A673 (cell line): Measurements from ENCODE around the gene CDK4. TPM values are rescaled to one million over a fixed set of nuclear protein-coding genes. Genes with fewer than 3 reads are reported as not detected.
A peak's percentile ranks its signal among the peaks of the same experiment; 100 is the strongest.

ENCODE experiments used
- BruUV-seq: library from RNA; stranded (reverse); fragments of 400-500 nt; replicated peaks from 2 replicates; lab custom pipeline; 2021; lab: Mats Ljungman, UMichigan
- CTCF ChIA-PET: fragments of 300-600 bp; sonication (Branson Sonifier 250); formaldehyde crosslinking; loops from one replicate; lab custom pipeline; 2022; ENCODE audit warnings: antibody characterized with exemption; lab: Charles Lee
- POLR2A ChIA-PET: fragments of 300-600 bp; sonication (Branson Sonifier 250); formaldehyde crosslinking; loops from one replicate; lab custom pipeline; 2022; ENCODE audit warnings: antibody characterized with exemption; ENCODE audit not compliant: low non-redundant PET; lab: Charles Lee
- DNase-seq: peaks from one replicate; pipeline ENCODE4 v3.0.0-alpha.2; 2015; ENCODE audit warnings: low spot score
- H3K27ac ChIP-seq: fragments of 200-600 bp; sonication (generic); 2 replicates; pipeline ENCODE4 v1.5.1; 2016; ENCODE audit warnings: mixed run types, low read depth, mild to moderate bottlenecking, mixed read lengths, antibody characterized with exemption, low read length; ENCODE audit not compliant: poor library complexity, severe bottlenecking
- H3K27me3 ChIP-seq: fragments of 200-600 bp; sonication (generic); replicated peaks from 2 replicates; pipeline ENCODE4 v1.6.1; 2017; ENCODE audit warnings: mixed run types, low read depth, mild to moderate bottlenecking, mixed read lengths, antibody characterized with exemption, low read length; ENCODE audit not compliant: insufficient read depth, poor library complexity
- H3K36me3 ChIP-seq: fragments of 200-600 bp; sonication (generic); 2 replicates; pipeline ENCODE4 v1.6.1; 2016; ENCODE audit warnings: mixed run types, mild to moderate bottlenecking, mixed read lengths, antibody characterized with exemption, low read length; ENCODE audit not compliant: insufficient read depth, poor library complexity, severe bottlenecking
- H3K4me1 ChIP-seq: fragments of 200-600 bp; sonication (generic); 2 replicates; pipeline ENCODE4 v1.6.1; 2017; ENCODE audit warnings: mixed run types, mild to moderate bottlenecking, mixed read lengths, antibody characterized with exemption, low read length; ENCODE audit not compliant: insufficient read depth, poor library complexity, severe bottlenecking
- H3K4me3 ChIP-seq: fragments of 200-600 bp; sonication (generic); 2 replicates; pipeline ENCODE4 v1.5.1; 2016; ENCODE audit warnings: low read depth, mixed run types, mild to moderate bottlenecking, mixed read lengths, low read length; ENCODE audit not compliant: poor library complexity, severe bottlenecking
- H3K9me3 ChIP-seq: fragments of 200-600 bp; sonication (generic); 2 replicates; pipeline ENCODE4 v1.6.1; 2016; ENCODE audit warnings: mixed run types, low read depth, mild to moderate bottlenecking, mixed read lengths, antibody characterized with exemption, low read length; ENCODE audit not compliant: poor library complexity, severe bottlenecking
- EZH2 ChIP-seq: fragments of 200-600 bp; sonication (generic); IDR thresholded peaks from 2 replicates; pipeline ENCODE4 v1.6.1; 2017; ENCODE audit warnings: borderline replicate concordance, low read depth, mild to moderate bottlenecking, mixed read lengths, antibody characterized with exemption, low read length; ENCODE audit not compliant: poor library complexity, severe bottlenecking
- intact Hi-C: fragments of 100-400 bp; cut with micrococcal nuclease; formaldehyde crosslinking; loops from one replicate; pipeline ENCODE4 v1.10.0; 2022; ENCODE audit not compliant: unreplicated experiment
- total RNA-seq: library from RNA; stranded (reverse); gene quantifications from 2 replicates; pipeline ENCODE4 v1.2.3, GENCODE V29; 2021
- TF ChIP-seq, protein P1 (sequence below): fragments of 300-800, 200-600 bp; sonication (generic); conservative IDR thresholded peaks from 2 replicates; pipeline ENCODE4 v1.5.1; 2017; ENCODE audit warnings: low read depth, mild to moderate bottlenecking, antibody characterized with exemption, low read length, moderate library complexity, mixed read lengths

The CDK4 gene
- total RNA-seq, 1 experiment from 2014 or later = 247 TPM

DNA sequence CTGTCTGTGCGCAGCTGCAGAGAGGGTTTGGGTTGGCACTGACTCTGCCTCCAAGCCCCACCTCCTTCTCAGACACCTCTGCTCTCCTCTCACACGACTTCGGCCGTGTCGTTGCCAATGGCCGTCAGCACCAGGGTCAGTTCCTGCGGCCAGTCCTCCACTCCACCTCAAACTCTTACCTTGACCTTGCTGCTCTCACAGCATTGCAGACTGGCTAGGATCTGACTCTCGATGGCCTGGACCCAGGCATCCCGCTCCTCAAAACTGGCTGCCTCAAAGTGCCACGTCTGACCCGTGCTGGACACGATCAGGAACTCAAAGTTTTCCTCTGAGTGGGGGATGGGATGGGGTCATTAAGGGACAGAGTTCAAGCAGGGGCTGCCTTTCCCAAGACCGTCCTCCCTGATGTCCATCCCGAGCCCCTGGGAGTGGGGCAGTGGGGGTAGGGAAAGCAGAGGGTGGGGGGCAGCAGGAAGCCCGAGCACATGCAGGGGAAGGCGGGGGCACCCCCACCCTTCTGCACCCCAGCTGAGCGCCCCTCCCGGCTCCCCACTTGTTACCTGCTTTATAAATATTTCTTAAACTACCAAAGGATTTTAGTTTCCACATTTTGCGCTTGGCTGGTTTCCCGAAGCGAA lies 24.2 kb downstream of the CDK4 start:
- CTCF ChIA-PET = interaction anchor here (2.4 kb wide), 1 partner anchor 8 kb away, joined by 17 read pairs; no protein-coding TSS in a partner anchor
- BruUV-seq = no TSS peak
- no peak for DNase-seq

GRCh38 chr12:57726884-57727757 lies 25.0 kb downstream of the CDK4 start:
- POLR2A ChIA-PET = no interaction called here
- intact Hi-C loops = loop anchor here (5.0 kb wide), 1 partner anchor 145 kb away; no protein-coding TSS in a partner anchor
- H3K27ac ChIP-seq = peak overlapping the region; percentile 90
- H3K9me3 ChIP-seq = no peaks in the 10 kb centered on the region
- CTCF ChIA-PET = interaction anchor here (0.6 to 2.4 kb wide), 5 partner anchors 9 to 329 kb away, joined by 3 to 17 read pairs (median 4); partner anchors contain the start of gene TSPAN31
- H3K4me3 ChIP-seq = peak overlapping the region; percentile 82
- H3K4me1 ChIP-seq = peaks cover 7% of the 10 kb centered on the region
- peak; percentile 83 for DNase-seq
- no peaks in the 10 kb centered on the region for H3K36me3 ChIP-seq
- TF ChIP-seq, protein P1, sequence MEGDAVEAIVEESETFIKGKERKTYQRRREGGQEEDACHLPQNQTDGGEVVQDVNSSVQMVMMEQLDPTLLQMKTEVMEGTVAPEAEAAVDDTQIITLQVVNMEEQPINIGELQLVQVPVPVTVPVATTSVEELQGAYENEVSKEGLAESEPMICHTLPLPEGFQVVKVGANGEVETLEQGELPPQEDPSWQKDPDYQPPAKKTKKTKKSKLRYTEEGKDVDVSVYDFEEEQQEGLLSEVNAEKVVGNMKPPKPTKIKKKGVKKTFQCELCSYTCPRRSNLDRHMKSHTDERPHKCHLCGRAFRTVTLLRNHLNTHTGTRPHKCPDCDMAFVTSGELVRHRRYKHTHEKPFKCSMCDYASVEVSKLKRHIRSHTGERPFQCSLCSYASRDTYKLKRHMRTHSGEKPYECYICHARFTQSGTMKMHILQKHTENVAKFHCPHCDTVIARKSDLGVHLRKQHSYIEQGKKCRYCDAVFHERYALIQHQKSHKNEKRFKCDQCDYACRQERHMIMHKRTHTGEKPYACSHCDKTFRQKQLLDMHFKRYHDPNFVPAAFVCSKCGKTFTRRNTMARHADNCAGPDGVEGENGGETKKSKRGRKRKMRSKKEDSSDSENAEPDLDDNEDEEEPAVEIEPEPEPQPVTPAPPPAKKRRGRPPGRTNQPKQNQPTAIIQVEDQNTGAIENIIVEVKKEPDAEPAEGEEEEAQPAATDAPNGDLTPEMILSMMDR = peak; percentile 49
- no peak for TF ChIP-seq EZH2
- BruUV-seq = TSS peak; percentile 80
- no peaks in the 10 kb centered on the region for H3K27me3 ChIP-seq

More for the DNA sequence above, 24.2 kb downstream of the CDK4 start:
- intact Hi-C loops = loop anchor here (5.0 kb wide), 1 partner anchor 146 kb away; no protein-coding TSS in a partner anchor
- Histone ChIP-seq H3K4me3 (no peak overlapping the region), H3K9me3 (no peaks in the 10 kb centered on the region), H3K4me1 (peaks cover 7% of the 10 kb centered on the region), H3K27ac (no peak overlapping the region), H3K36me3 (no peaks in the 10 kb centered on the region), H3K27me3 (no peaks in the 10 kb centered on the region)
- POLR2A ChIA-PET = no interaction called here
- TF ChIP-seq, protein P1 = no peak
- TF ChIP-seq EZH2 = no peak

DNA sequence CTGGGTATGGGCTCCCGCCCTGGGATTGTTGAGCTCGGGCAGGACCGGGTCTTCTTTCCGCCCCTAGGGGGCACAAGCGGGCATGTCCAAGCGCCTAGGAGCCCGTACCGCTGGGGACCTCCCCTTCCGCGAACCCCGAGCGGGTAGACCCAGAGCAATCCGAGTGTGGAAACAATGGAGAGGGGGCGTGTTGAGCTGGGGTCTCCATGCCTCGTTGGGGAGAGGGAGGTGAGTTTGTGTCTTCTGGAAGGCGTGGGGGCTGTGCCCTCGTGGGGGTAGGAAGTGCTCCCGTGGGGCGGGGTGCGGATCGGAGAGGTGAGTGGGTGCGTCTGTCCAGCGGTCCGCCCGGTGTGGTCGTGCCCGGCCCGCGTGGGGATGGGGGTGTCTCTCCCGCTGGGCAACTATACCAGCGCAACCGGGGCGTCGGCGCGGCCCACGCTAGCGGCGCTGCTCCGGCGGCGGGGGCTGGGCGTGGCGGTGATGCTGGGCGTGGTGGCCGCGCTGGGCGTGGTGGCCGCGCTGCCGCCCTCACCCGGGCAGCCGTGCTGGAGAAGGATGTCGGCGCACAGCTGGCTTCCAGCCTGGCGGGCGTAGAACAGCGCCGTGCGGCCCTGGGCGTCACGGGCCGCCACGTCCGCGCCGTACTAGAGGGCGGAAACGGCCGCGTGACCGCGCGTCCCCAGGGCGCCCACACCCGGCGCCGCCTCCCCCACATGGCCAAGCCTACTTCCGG lies 25.8 kb downstream of the CDK4 start:
- peak overlapping the region; percentile 90 for H3K27ac ChIP-seq
- H3K4me1 ChIP-seq = peaks cover 7% of the 10 kb centered on the region
- intact Hi-C loops = loop anchor here (5.0 kb wide), 1 partner anchor 144 kb away; no protein-coding TSS in a partner anchor
- BruUV-seq = TSS peak; percentile 12
- ChIA-PET CTCF (interaction anchor here (0.5 to 2.4 kb wide), 7 partner anchors 10 to 267 kb away, joined by 3 to 17 read pairs (median 4); partner anchors contain the start of gene TSPAN31), POLR2A (no interaction called here)
- H3K27me3 ChIP-seq = no peaks in the 10 kb centered on the region
- TF ChIP-seq, protein P1 = peak; percentile 95
- TF ChIP-seq EZH2 = no peak
- peak overlapping the region; percentile 82 for H3K4me3 ChIP-seq
- no peaks in the 10 kb centered on the region for H3K9me3 ChIP-seq
- no peaks in the 10 kb centered on the region for H3K36me3 ChIP-seq
- peak; percentile 96 for DNase-seq
